Thoracic aorta (tissue), 2 donors: ENCODE data around the gene EXT2. TPM values are rescaled to one million over a fixed set of nuclear protein-coding genes. Genes with fewer than 3 reads are reported as not detected.

ENCODE experiments used
- ATAC-seq: fragments of 150-250 bp; one replicate; pipeline ENCODE4 v1.8.0; 2017; ENCODE audit warnings: low read depth; ENCODE audit not compliant: insufficient number of reproducible peaks, low FRiP score
- DNase-seq: peaks from one replicate; pipeline ENCODE4 v3.0.0-alpha.2; 2020; ENCODE audit warnings: low spot score
- H3K27ac ChIP-seq, 2 donors: fragments of 200-600 bp; sonication (generic); 1 replicate in 1 of 2; 2 replicates in 1 of 2; pipeline ENCODE4 v1.5.1; 2016; ENCODE audit warnings: mild to moderate bottlenecking in 2 of 2, moderate library complexity in 2 of 2
- H3K27me3 ChIP-seq: fragments of 200-600 bp; sonication (generic); replicated peaks from 2 replicates; pipeline ENCODE4 v1.6.0; 2016; ENCODE audit warnings: mild to moderate bottlenecking; ENCODE audit not compliant: insufficient read depth
- H3K36me3 ChIP-seq: fragments of 200-600 bp; sonication (generic); one replicate; pipeline ENCODE4 v1.5.1; 2016
- H3K4me1 ChIP-seq, 2 donors: fragments of 200-600 bp; sonication (generic); 1 replicate in 1 of 2; 2 replicates in 1 of 2; pipeline versions ENCODE4 v1.5.1 to v1.6.0; 2016; ENCODE audit warnings: low read depth in 2 of 2, mild to moderate bottlenecking in 1 of 2; ENCODE audit not compliant: control insufficient read depth in 1 of 2
- H3K4me3 ChIP-seq: fragments of 200-600 bp; sonication (generic); 2 replicates; pipeline ENCODE4 v1.5.1; 2016; ENCODE audit warnings: mild to moderate bottlenecking
- H3K9me3 ChIP-seq: fragments of 200-600 bp; sonication (generic); 2 replicates; pipeline ENCODE4 v1.5.1; 2016
- CTCF ChIP-seq: fragments of 200-600 bp; sonication (generic); IDR thresholded peaks from one replicate; pipeline ENCODE4 v1.5.1; 2019; ENCODE audit warnings: antibody characterized with exemption
- total RNA-seq, 2 donors: library from RNA; depleted of rRNA; stranded (reverse); fragments of >200 nt; gene quantifications; one replicate each; pipeline versions ENCODE4 v1.1.0 to v1.2.3, GENCODE V29; 2016

Gene EXT2
- total RNA-seq, 2 donors from 2014 or later, result 64.4 to 102 TPM

- no peak for DNase-seq
- Histone ChIP-seq H3K4me1 (peaks cover 0 to 6% of the 10 kb centered on the region in 2 donors), H3K9me3 (no peaks in the 10 kb centered on the region), H3K4me3 (no peak overlapping the region), H3K36me3 (no peaks in the 10 kb centered on the region), H3K27me3 (no peaks in the 10 kb centered on the region), H3K27ac (no peak overlapping the region)
- no peak for ATAC-seq
- no peak for TF ChIP-seq CTCF
These were observed 108.0 kb downstream of the EXT2 start for GRCh38 chr11:44203270-44204043.

GRCh38 chr11:44205352-44205751, 109.9 kb downstream of the EXT2 start:
- H3K27ac ChIP-seq, result no peak overlapping the region
- no peak for TF ChIP-seq CTCF
- no peak overlapping the region for H3K4me3 ChIP-seq
- no peaks in the 10 kb centered on the region for H3K27me3 ChIP-seq
- DNase-seq (no peak), ATAC-seq (no peak)
- no peaks in the 10 kb centered on the region for H3K36me3 ChIP-seq
- H3K4me1 ChIP-seq, result peaks cover 0 to 6% of the 10 kb centered on the region in 2 donors
- H3K9me3 ChIP-seq, result no peaks in the 10 kb centered on the region

- no peaks in the 10 kb centered on the region for H3K36me3 ChIP-seq
- no peaks in the 10 kb centered on the region for H3K27me3 ChIP-seq
- no peak overlapping the region for H3K4me3 ChIP-seq
- peaks cover 0 to 6% of the 10 kb centered on the region in 2 donors for H3K4me1 ChIP-seq
- no peak for DNase-seq
- ATAC-seq, result no peak
- H3K9me3 ChIP-seq, result no peaks in the 10 kb centered on the region
- H3K27ac ChIP-seq, result no peak overlapping the region
- no peak for TF ChIP-seq CTCF
These were observed 110.4 kb downstream of the EXT2 start for GRCh38 chr11:44205836-44206235.

- TF ChIP-seq CTCF, result no peak
- ATAC-seq, result no peak
These were observed 111.8 kb downstream of the EXT2 start for GRCh38 chr11:44207292-44207691.

GRCh38 chr11:44208976-44209603, 113.6 kb downstream of the EXT2 start:
- ATAC-seq, result no peak

More at GRCh38 chr11:44207292-44207691, 111.8 kb downstream of the EXT2 start:
- DNase-seq, result no peak
- Histone ChIP-seq H3K36me3 (no peaks in the 10 kb centered on the region), H3K27ac (no peak overlapping the region), H3K4me3 (no peak overlapping the region), H3K4me1 (peaks cover 0 to 6% of the 10 kb centered on the region in 2 donors), H3K27me3 (no peaks in the 10 kb centered on the region), H3K9me3 (no peaks in the 10 kb centered on the region)

More at GRCh38 chr11:44208976-44209603, 113.6 kb downstream of the EXT2 start:
- H3K9me3 ChIP-seq, result no peaks in the 10 kb centered on the region
- no peak overlapping the region for H3K4me3 ChIP-seq
- H3K27ac ChIP-seq, result no peak overlapping the region
- H3K36me3 ChIP-seq, result no peaks in the 10 kb centered on the region
- DNase-seq, result no peak
- no peak for TF ChIP-seq CTCF
- peaks cover 0 to 6% of the 10 kb centered on the region in 2 donors for H3K4me1 ChIP-seq
- H3K27me3 ChIP-seq, result no peaks in the 10 kb centered on the region
